IPS-18a (cell line): Measurements from ENCODE around the gene SERPINI1.
A peak's percentile ranks its signal among the peaks of the same experiment; 100 is the strongest.

ENCODE experiments used
- H3K27ac ChIP-seq: one replicate; pipeline ENCODE4 v1.5.1; 2013; ENCODE audit warnings: low read length
- H3K27me3 ChIP-seq: one replicate; pipeline ENCODE4 v1.6.1; 2013; ENCODE audit warnings: mild to moderate bottlenecking, low read length; ENCODE audit not compliant: control insufficient read depth, insufficient read depth
- H3K36me3 ChIP-seq: one replicate; pipeline ENCODE4 v1.6.1; 2013; ENCODE audit warnings: low read depth, low read length; ENCODE audit not compliant: control insufficient read depth
- H3K4me1 ChIP-seq: one replicate; pipeline ENCODE4 v1.6.1; 2013; ENCODE audit warnings: low read depth, low read length; ENCODE audit not compliant: control insufficient read depth
- H3K4me3 ChIP-seq: one replicate; pipeline ENCODE4 v1.5.1; 2013; ENCODE audit warnings: low read length
- H3K9ac ChIP-seq: one replicate; pipeline ENCODE4 v1.6.1; 2013; ENCODE audit warnings: mild to moderate bottlenecking, low read length, moderate library complexity
- H3K9me3 ChIP-seq: one replicate; pipeline ENCODE4 v1.6.1; 2013; ENCODE audit warnings: low read depth, low read length; ENCODE audit not compliant: control insufficient read depth

Gene SERPINI1

DNA sequence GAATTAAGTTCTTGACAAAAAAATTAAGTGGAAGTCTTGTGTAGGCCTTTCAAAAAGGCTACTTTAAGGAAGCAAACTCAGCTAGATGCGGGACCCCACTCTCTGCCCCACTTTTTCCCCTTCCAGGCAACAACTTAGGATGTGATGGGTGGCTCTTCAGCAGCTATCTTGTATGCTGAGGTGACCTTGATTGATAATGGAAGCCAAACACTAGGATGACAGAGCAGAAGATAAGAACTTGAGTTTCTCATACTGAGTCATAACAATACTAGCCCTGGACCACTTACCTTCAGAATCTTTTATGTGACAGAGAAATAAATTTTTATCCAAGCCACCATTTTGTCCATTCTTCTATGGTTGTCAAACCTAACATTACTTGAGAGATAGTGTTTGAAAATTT, 16.9 kb upstream of the SERPINI1 start:
- no peak overlapping the region for H3K9ac ChIP-seq
- H3K9me3 ChIP-seq, result no peaks in the 10 kb centered on the region
- H3K27me3 ChIP-seq, result no peaks in the 10 kb centered on the region
- no peak overlapping the region for H3K27ac ChIP-seq
- H3K36me3 ChIP-seq, result peaks cover 32% of the 10 kb centered on the region
- H3K4me3 ChIP-seq, result no peak overlapping the region
- peaks cover 18% of the 10 kb centered on the region for H3K4me1 ChIP-seq

DNA sequence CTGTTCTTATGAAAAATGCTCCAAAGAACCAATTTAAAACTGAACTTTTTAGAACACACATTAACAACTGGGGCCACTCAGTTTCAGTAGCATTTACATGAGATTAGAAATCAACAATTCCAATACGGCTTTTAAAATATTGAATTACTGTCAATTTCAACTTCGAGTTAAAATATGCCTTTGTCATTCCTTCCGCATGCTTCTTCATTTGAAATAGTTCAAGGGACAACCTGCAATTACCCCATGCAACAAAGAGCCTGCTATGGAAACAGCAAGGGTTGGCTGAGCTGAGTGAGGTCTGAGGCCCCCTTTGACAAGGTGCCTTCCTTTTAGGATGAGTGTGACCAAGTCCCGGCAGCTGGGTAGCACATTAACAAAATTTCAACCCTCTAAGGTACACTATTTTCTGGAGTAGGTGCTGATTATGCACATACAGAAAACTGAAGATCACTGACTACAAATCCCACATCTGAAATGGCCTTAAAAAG, 12.5 kb upstream of the SERPINI1 start:
- Histone ChIP-seq H3K4me1 (peaks cover 26% of the 10 kb centered on the region), H3K36me3 (peaks cover 20% of the 10 kb centered on the region), H3K27me3 (no peaks in the 10 kb centered on the region), H3K9me3 (no peaks in the 10 kb centered on the region), H3K27ac (peak overlapping the region; percentile 51), H3K4me3 (no peak overlapping the region), H3K9ac (no peak overlapping the region)

DNA sequence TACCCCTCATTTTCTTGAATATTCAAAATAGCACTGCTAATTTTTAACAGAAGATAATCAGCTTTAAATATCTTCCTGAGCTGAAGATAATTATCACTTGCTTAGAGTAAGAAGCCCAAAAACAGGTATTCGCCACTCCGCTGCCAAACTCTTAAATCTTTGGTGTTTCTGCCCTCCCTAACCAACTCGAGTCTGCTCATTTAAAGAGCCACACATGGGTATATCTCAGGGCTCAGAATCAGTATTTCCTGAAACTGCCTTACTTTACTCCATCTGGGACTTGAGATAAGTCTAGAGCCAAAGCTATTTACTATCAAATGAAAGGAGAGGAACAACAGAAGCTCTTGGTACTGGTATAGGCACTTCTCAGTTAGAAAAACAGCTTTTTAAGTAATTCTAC, 11.6 kb upstream of the SERPINI1 start:
- peaks cover 29% of the 10 kb centered on the region for H3K4me1 ChIP-seq
- H3K36me3 ChIP-seq, result peaks cover 12% of the 10 kb centered on the region
- H3K27me3 ChIP-seq, result no peaks in the 10 kb centered on the region
- H3K9ac ChIP-seq, result no peak overlapping the region
- no peaks in the 10 kb centered on the region for H3K9me3 ChIP-seq
- no peak overlapping the region for H3K4me3 ChIP-seq
- H3K27ac ChIP-seq, result no peak overlapping the region

DNA sequence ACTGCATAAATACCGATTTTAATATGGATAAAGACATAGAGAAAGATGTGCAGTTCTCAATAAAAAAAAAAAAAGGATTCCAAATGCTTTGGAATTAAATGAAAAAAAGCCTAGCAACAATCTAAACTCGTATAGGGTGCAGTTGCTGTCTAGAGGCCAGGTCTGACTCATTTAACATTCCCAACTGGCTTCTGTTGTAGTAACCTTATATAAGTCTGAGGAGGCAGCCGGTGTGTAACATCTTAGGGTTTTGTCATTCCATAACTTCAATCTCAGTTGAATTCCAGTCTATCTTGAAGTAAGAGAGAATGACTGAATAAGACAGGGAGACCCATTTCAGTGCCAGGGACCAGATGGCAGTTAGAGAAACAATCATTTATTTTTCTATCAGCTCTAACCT, 7.3 kb upstream of the SERPINI1 start:
- Histone ChIP-seq H3K36me3 (no peaks in the 10 kb centered on the region), H3K27me3 (no peaks in the 10 kb centered on the region), H3K4me3 (no peak overlapping the region), H3K4me1 (peaks cover 28% of the 10 kb centered on the region), H3K27ac (no peak overlapping the region), H3K9me3 (no peaks in the 10 kb centered on the region), H3K9ac (no peak overlapping the region)

DNA sequence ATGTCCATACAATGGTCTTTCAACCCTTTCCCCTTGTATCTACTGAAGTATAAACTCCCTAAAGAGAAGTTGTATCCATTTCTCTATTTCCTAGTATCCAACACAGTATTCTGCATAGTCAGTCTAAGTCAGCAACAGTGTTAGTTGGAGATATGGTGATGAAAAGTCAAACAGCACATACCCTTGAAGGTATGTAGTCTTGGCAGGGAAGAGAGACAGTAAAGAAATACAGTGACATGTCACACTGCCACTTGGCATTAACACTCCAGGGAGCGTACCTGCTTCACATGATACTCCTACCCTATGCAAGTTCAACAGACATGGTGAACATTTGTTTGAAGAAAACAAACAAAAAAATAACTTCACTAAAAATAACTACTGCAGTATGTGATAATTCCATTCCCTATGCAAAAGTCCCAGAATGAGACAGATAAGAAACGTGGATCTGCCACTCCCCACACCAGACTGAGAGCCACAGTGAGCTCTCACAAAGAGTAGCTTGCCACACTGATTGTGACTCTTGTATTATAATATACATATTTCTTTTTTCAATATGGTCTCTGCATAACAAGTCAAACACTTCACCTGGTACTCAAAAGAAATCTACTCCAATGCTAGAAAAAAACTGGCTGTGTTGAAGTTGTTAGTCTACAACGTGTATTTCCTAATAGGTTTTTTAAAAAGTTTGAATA, 6.7 kb upstream of the SERPINI1 start:
- Histone ChIP-seq H3K9me3 (no peaks in the 10 kb centered on the region), H3K4me1 (peaks cover 27% of the 10 kb centered on the region), H3K27ac (no peak overlapping the region), H3K27me3 (no peaks in the 10 kb centered on the region), H3K4me3 (no peak overlapping the region), H3K9ac (no peak overlapping the region), H3K36me3 (no peaks in the 10 kb centered on the region)

DNA sequence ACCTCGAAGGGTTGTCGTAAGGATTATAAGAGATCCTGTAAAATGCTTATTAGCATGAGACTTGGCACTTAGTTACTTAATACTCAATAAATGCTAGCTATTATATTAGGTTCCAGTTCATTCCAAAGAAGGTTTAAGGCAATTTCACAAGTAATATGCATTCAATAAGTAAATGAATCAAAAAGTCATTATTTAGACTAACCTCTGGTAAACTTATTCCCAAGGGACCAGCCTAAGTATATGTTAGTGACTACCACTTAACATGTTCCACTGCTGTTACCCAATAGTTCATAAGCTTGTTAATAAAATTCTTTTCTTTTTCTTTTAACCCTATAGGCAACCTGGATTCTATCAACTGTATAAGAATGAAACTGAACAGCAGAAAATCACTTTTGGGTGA, 5.9 kb upstream of the SERPINI1 start:
- no peaks in the 10 kb centered on the region for H3K27me3 ChIP-seq
- H3K9ac ChIP-seq, result no peak overlapping the region
- no peak overlapping the region for H3K4me3 ChIP-seq
- peaks cover 23% of the 10 kb centered on the region for H3K4me1 ChIP-seq
- no peaks in the 10 kb centered on the region for H3K36me3 ChIP-seq
- H3K27ac ChIP-seq, result no peak overlapping the region
- H3K9me3 ChIP-seq, result no peaks in the 10 kb centered on the region

DNA sequence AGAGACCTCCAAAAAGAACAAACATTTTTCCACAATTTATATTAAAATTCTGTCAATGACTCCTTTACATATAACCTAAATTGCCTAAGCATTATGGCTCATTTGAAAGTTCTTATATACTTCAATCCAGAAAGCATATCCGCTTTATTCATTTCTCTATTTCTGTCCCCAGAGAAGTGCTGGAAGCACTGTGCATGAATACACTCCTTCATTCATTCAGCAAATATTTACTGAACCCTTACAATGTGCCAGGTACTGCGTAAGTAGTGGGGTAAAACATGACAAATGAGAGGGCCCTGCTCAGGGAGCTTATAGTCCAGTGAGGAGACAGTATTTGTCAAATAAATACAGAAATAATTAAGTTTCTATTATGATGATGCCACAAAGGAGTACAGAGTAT, 4.1 kb upstream of the SERPINI1 start:
- H3K9ac ChIP-seq, result no peak overlapping the region
- H3K27me3 ChIP-seq, result no peaks in the 10 kb centered on the region
- H3K4me3 ChIP-seq, result no peak overlapping the region
- no peaks in the 10 kb centered on the region for H3K9me3 ChIP-seq
- peaks cover 26% of the 10 kb centered on the region for H3K4me1 ChIP-seq
- no peaks in the 10 kb centered on the region for H3K36me3 ChIP-seq
- no peak overlapping the region for H3K27ac ChIP-seq

DNA sequence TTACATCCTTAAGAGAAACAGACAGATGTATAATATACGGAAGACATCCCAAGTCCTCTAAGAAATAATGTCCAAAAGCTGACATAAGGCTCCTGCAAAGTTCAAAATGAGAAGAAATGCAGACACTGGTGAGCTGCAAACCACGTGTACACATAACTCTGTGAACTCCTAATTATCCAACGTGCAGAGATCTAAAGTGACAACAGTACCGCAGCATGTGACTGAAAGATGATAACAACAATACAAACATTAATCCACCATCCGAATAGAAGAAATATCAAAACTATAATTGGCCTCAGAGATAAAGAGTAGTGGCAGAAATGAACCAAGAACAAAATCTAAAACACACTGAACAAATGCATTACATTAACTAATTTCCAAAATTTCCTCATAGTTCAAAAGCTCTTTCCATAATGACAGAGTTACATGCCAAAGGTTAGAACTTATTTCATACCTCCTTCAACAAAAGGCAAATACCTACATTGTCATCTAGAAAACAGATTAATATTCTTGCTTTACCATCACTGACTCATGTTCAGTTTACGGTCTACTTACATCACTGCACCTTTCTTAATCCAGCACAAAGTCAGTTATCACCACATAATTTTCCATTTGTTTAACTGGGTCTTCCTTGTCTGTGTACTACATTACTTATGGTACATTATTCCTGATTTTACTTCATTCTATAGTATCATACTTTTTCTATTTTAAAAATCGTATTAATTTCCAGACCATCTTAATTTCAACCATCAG, 3.0 kb upstream of the SERPINI1 start:
- peak overlapping the region; percentile 21 for H3K9ac ChIP-seq

DNA sequence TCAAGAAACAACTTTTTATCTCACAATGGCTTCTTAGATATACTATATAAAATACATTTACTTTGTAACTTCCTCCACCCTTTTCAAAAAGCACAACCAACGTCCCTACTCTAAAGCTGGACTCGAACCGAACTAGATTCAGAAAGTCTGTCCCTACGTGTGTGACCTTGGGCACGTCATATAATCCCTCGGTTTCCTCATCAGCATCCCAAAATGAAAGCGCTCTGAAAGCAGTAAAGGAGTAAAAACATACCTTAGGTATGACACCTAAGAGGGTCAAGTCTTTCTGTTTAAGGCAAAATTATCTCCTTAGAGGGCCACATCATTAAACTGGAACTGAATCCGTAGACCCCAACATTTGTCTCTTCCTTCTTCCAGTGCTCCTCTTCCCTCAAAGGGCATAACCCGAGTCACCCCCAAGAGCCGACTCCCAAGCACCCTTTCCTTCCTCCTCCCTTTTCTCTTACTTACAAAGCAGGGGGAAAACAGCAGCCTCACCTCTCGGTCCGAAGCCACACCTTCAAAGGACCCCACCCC, 1.5 kb upstream of the SERPINI1 start:
- H3K4me1 ChIP-seq, result peaks cover 28% of the 10 kb centered on the region
- H3K9ac ChIP-seq, result peak overlapping the region; percentile 78
- peak overlapping the region; percentile 95 for H3K4me3 ChIP-seq

More for the DNA sequence above, 3.0 kb upstream of the SERPINI1 start:
- Histone ChIP-seq H3K9me3 (no peaks in the 10 kb centered on the region), H3K36me3 (no peaks in the 10 kb centered on the region), H3K27me3 (no peaks in the 10 kb centered on the region), H3K4me3 (peak overlapping the region; percentile 95), H3K27ac (no peak overlapping the region), H3K4me1 (peaks cover 34% of the 10 kb centered on the region)

DNA sequence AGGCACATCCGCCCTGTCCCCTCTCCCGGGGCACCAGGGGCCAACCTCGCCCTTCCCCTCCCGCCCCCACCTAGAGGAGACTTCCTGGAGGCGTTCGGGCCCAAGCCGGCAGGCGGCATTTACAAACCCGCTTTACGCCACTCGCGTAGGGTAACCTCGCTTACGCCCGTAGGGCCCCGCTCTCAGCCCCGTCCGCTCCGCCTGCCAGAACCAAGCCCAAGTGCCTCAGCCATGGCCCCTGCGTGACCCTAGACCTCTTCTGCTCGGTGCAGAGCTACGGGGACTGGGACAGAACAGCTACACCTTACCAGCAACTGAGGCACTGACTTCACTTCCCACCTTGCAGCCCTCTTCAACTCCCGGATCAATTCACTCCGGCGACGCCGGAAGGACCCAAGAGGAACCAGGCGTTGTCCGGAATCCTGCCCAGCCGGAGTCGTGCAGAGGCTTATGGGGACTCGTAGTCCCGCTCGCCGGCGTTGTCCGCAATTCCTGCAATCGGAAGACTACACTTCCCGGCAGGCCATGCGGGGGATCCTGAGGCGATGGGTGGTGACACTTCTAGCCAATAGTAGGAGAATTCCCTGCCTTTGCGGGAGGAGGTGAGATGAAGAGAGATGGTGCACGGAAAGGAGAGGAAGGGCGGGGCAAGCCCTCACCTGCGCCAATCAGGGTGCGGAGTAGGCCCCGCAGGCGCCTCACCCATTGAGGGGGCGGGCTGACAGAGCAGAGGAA, 856 bp upstream of the SERPINI1 start, which contains the start of gene PDCD10:
TSS of gene PDCD10 (minus strand) at position 395 of the 735 bp plus-strand sequence. CDS start 14,735 bp downstream, outside the sequence.
- H3K4me1 ChIP-seq, result peaks cover 25% of the 10 kb centered on the region
- H3K9me3 ChIP-seq, result no peaks in the 10 kb centered on the region

More for the DNA sequence above, 1.5 kb upstream of the SERPINI1 start:
- Histone ChIP-seq H3K27me3 (no peaks in the 10 kb centered on the region), H3K9me3 (no peaks in the 10 kb centered on the region), H3K36me3 (no peaks in the 10 kb centered on the region), H3K27ac (peak overlapping the region; percentile 80)

DNA sequence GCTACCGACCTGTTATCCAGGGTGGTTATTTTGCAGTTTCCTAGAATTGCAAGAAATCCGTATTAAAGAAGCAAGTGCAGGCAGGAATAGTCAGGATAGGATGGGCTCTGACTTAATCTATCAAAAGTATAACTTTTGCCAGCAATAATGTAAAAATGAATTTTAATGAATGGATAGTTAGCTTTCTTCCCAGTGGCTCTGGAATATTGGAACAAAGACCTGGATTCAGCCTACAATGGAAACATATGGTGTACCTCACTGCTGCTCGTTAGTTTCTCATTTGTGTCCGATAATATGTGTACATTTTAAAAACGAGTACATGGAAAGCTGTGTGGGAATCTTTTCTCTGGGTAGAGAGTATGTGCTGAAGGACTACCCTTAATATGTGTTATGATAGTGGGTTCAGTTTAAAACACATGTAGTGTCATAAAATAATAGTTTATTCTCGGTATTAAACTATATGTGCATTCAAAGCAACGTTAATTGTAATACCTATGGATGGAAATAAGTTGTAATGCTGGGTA, 805 bp downstream of the SERPINI1 start:
- Histone ChIP-seq H3K4me1 (peaks cover 25% of the 10 kb centered on the region), H3K9me3 (no peaks in the 10 kb centered on the region), H3K4me3 (peak overlapping the region; percentile 95), H3K36me3 (no peaks in the 10 kb centered on the region), H3K27ac (no peak overlapping the region), H3K27me3 (no peaks in the 10 kb centered on the region), H3K9ac (peak overlapping the region; percentile 74)

More for the DNA sequence above, 856 bp upstream of the SERPINI1 start, which contains the start of gene PDCD10:
- no peaks in the 10 kb centered on the region for H3K27me3 ChIP-seq
- peak within 1 kb of the TSS; percentile 95 for H3K4me3 ChIP-seq
- peak within 1 kb of the TSS; percentile 80 for H3K27ac ChIP-seq
- no peaks in the 10 kb centered on the region for H3K36me3 ChIP-seq
- H3K9ac ChIP-seq, result peak within 1 kb of the TSS; percentile 78
